ENCODE results near the gene OR6B3. TPM values are rescaled to one million over a fixed set of nuclear protein-coding genes. Genes with fewer than 3 reads are reported as not detected.
A peak's percentile ranks its signal among the peaks of the same experiment; 100 is the strongest.

Gene OR6B3
- total and polyA plus RNA-seq, 2 of the 8 experiments (the other 6 are each of a cell fraction or from before 2014, with no cell fraction given) = not detected

GRCh38 chr2:240066489-240066888, 13.2 kb upstream of the OR6B3 start:
- no peak overlapping the region for H3K56ac ChIP-seq (replicated peaks; ENCODE audit: insufficient read length, low read depth, low read length)
- no peak overlapping the region for H3K23ac ChIP-seq (ENCODE audit: insufficient read length)
- H4K20me1 ChIP-seq (replicated peaks in 1 of 2; ENCODE audit: control insufficient read depth in 1 of 2, insufficient read depth in 2 of 2, low read length in 2 of 2) = no peaks in the 10 kb centered on the region
- H2AK5ac ChIP-seq (ENCODE audit: low read depth, low read length) = no peak overlapping the region
- H4K5ac ChIP-seq (ENCODE audit: insufficient read length, low read depth, low read length) = no peak overlapping the region
- DNase-seq (ENCODE audit: low read depth in 1 of 2, low spot score in 2 of 2) (no peak), FAIRE-seq (no peak)
- no peak overlapping the region for H2BK15ac ChIP-seq (ENCODE audit: low read length)
- no peak overlapping the region for H3K4me2 ChIP-seq (ENCODE audit: insufficient read depth in 1 of 2, low read depth in 2 of 2, low read length in 2 of 2)
- H2BK5ac ChIP-seq (ENCODE audit: low read depth, low read length) = no peak overlapping the region
- H3K36me3 ChIP-seq (ENCODE audit: control insufficient read depth in 2 of 4, insufficient read depth in 4 of 4, low read length in 3 of 4) = no peaks in the 10 kb centered on the region
- H3K4ac ChIP-seq (replicated peaks; ENCODE audit: insufficient read length, low read depth, low read length) = no peak overlapping the region
- H4K8ac ChIP-seq (ENCODE audit: extremely low read depth, insufficient read depth, low read length) = no peak overlapping the region
- H3K9ac ChIP-seq (replicated peaks in 1 of 4; ENCODE audit: extremely low read depth in 1 of 4, low read depth in 3 of 4, low read length in 3 of 4) = no peak overlapping the region
- no peak overlapping the region; the same call in 1 of the 2 replicates for H2AFZ ChIP-seq (ENCODE audit: low read length)
- 87% methylated on average over 5 of the region's 5 CpGs; no CpG with 5 or more reads in 1 of the 2 experiments for WGBS, 2 experiments (ENCODE audit: extremely low coverage in 1 of 2, insufficient coverage in 1 of 2, insufficient read length in 1 of 2, insufficient replicate concordance in 2 of 2, low coverage in 1 of 2, low lambda C conversion rate in 2 of 2, missing lambda C conversion rate in 1 of 2)
- no peak overlapping the region for H2BK12ac ChIP-seq (ENCODE audit: low read depth, low read length)
- H3K4me1 ChIP-seq (replicated peaks in 1 of 4; ENCODE audit: control insufficient read depth in 3 of 4, insufficient read depth in 4 of 4, low read length in 3 of 4) = no peaks in the 10 kb centered on the region; a peak in 2 of 7 replicates
- H3K14ac ChIP-seq (ENCODE audit: insufficient read length) = no peak overlapping the region
- H3K27me3 ChIP-seq (replicated peaks in 1 of 4; ENCODE audit: control insufficient read depth in 3 of 4, extremely low read depth in 1 of 4, insufficient read depth in 3 of 4, low read length in 3 of 4) = no peaks in the 10 kb centered on the region
- H3K23me2 ChIP-seq (ENCODE audit: low read depth, low read length) = no peaks in the 10 kb centered on the region; the same call in 1 of the 2 replicates
- no peak overlapping the region for H2BK120ac ChIP-seq (replicated peaks; ENCODE audit: low read depth, low read length)
- H2BK20ac ChIP-seq (ENCODE audit: low read length) = no peak overlapping the region
- CTCF ChIA-PET (ENCODE audit: partially characterized antibody) = interaction anchor here (0.6 to 1.1 kb wide), 3 partner anchors 67 to 372 kb away, joined by 3 read pairs; no protein-coding TSS in a partner anchor
- POLR2A ChIA-PET (ENCODE audit: partially characterized antibody) = no interaction called here
- H4K91ac ChIP-seq (replicated peaks; ENCODE audit: insufficient read length, low read length) = no peak overlapping the region
- H3K79me2 ChIP-seq (ENCODE audit: control insufficient read depth in 1 of 2, insufficient read depth in 2 of 2, low read length in 2 of 2) = no peaks in the 10 kb centered on the region
- no peak overlapping the region for H3K18ac ChIP-seq (ENCODE audit: extremely low read depth, low read length)
- no peak overlapping the region for H3K27ac ChIP-seq (ENCODE audit: low read depth, low read length)
- no peaks in the 10 kb centered on the region for H3K79me1 ChIP-seq (ENCODE audit: low read depth, low read length)
- no peaks in the 10 kb centered on the region for H3K9me3 ChIP-seq (ENCODE audit: insufficient read depth in 2 of 2, low read depth in 1 of 2, low read length in 1 of 2)
- no peak overlapping the region for H3K4me3 ChIP-seq (ENCODE audit: extremely low read depth in 1 of 4, insufficient read depth in 2 of 4, low read depth in 3 of 4, low read length in 4 of 4)
- peak in 1 of 2 experiments; percentile 23; a peak in 1 of 4 replicates for TF ChIP-seq RAD21 (IDR thresholded peaks at IDR 0.05 in 1 of 2, conservative IDR thresholded peaks at IDR 0.05 in 1 of 2; ENCODE audit: low read depth in 2 of 2, low read length in 2 of 2)
- TF ChIP-seq, protein P1, sequence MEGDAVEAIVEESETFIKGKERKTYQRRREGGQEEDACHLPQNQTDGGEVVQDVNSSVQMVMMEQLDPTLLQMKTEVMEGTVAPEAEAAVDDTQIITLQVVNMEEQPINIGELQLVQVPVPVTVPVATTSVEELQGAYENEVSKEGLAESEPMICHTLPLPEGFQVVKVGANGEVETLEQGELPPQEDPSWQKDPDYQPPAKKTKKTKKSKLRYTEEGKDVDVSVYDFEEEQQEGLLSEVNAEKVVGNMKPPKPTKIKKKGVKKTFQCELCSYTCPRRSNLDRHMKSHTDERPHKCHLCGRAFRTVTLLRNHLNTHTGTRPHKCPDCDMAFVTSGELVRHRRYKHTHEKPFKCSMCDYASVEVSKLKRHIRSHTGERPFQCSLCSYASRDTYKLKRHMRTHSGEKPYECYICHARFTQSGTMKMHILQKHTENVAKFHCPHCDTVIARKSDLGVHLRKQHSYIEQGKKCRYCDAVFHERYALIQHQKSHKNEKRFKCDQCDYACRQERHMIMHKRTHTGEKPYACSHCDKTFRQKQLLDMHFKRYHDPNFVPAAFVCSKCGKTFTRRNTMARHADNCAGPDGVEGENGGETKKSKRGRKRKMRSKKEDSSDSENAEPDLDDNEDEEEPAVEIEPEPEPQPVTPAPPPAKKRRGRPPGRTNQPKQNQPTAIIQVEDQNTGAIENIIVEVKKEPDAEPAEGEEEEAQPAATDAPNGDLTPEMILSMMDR (IDR thresholded peaks at IDR 0.05; ENCODE audit: control extremely low read depth in 1 of 3, insufficient read depth in 1 of 3, low read depth in 1 of 3, low read length in 3 of 3) = peak in 2 of 3 experiments; percentile 2 to 10; a peak in 2 of 4 replicates
- TF ChIP-seq SIX5 (IDR thresholded peaks at IDR 0.05; ENCODE audit: low read depth, low read length) = no peak
